GM19099 (cell line): ENCODE results near the gene SLC7A1.

ENCODE experiments used
- POLR2A ChIP-seq: IDR thresholded peaks from 3 replicates; pipeline ENCODE4 v1.6.1; 2011; ENCODE audit warnings: low read depth; ENCODE audit not compliant: insufficient read length; ENCODE audit errors: extremely low read depth

Gene SLC7A1

GRCh38 chr13:29500386-29500785 lies 95.1 kb downstream of the SLC7A1 start:
- no peak for TF ChIP-seq POLR2A

GRCh38 chr13:29499506-29500165 lies 95.9 kb downstream of the SLC7A1 start:
- no peak for TF ChIP-seq POLR2A

- TF ChIP-seq POLR2A = no peak
Observed at GRCh38 chr13:29498426-29499040, 97.0 kb downstream of the SLC7A1 start.

GRCh38 chr13:29497137-29497654 lies 98.3 kb downstream of the SLC7A1 start:
- TF ChIP-seq POLR2A = no peak

- no peak for TF ChIP-seq POLR2A
Observed at GRCh38 chr13:29496241-29496712, 99.2 kb downstream of the SLC7A1 start.

- TF ChIP-seq POLR2A = no peak
Observed at GRCh38 chr13:29494520-29494919, 101.0 kb downstream of the SLC7A1 start.

GRCh38 chr13:29493796-29494195 lies 101.7 kb downstream of the SLC7A1 start:
- TF ChIP-seq POLR2A = no peak

GRCh38 chr13:29491248-29491647 lies 104.2 kb downstream of the SLC7A1 start:
- TF ChIP-seq POLR2A = no peak

GRCh38 chr13:29490561-29490885 lies 105.0 kb downstream of the SLC7A1 start:
- TF ChIP-seq POLR2A = no peak

- TF ChIP-seq POLR2A = no peak
Observed at GRCh38 chr13:29489650-29490560, 105.6 kb downstream of the SLC7A1 start.

- no peak for TF ChIP-seq POLR2A
Observed at GRCh38 chr13:29487466-29488454, 107.7 kb downstream of the SLC7A1 start.

- TF ChIP-seq POLR2A = no peak
Observed at GRCh38 chr13:29486551-29486950, 108.9 kb downstream of the SLC7A1 start.

- no peak for TF ChIP-seq POLR2A
Observed at GRCh38 chr13:29484796-29485195, 110.7 kb downstream of the SLC7A1 start.

- no peak for TF ChIP-seq POLR2A
Observed at GRCh38 chr13:29484236-29484635, 111.3 kb downstream of the SLC7A1 start.
